Measurements from ENCODE around the gene PARP4. TPM values are rescaled to one million over a fixed set of nuclear protein-coding genes. Genes with fewer than 3 reads are reported as not detected.
A peak's percentile ranks its signal among the peaks of the same experiment; 100 is the strongest.
"Not testable (repeated sequence)": the region's sequence is repeated elsewhere in the genome, so short reads cannot be mapped to it uniquely, and the experiment has no call there.

PARP4 gene
- 100 to 1,000 TPM; 136 to 161 (median 138) TPM for total RNA-seq

GRCh38 chr13:24512197-24512907 is at the start of gene PARP4:
Gene PARP4, minus strand, starts transcription at chr13:24512778. Its CDS starts 9,002 bp downstream, at chr13:24503776.
- H3K27ac ChIP-seq = peak within 1 kb of the TSS; percentile 89 to 99 (median 94)
- H3K9me3 ChIP-seq = no peaks in the 10 kb centered on the region
- H3K4me1 ChIP-seq = peaks cover 0 to 9% (median 0%) of the 10 kb centered on the region in 4 donors
- DNase-seq = peak; percentile 82 to 92 (median 91)
- H3K27me3 ChIP-seq = no peaks in the 10 kb centered on the region
- TF ChIP-seq CTCF (IDR thresholded peaks at IDR 0.05) (peak in 1 of 6 experiments; percentile 12), POLR2A (IDR thresholded peaks at IDR 0.05) (peak; percentile 88 to 93)
- peak within 1 kb of the TSS; percentile 73 to 92 (median 80) for H3K4me3 ChIP-seq
- H3K36me3 ChIP-seq = peaks cover 0 to 10% (median 0%) of the 10 kb centered on the region in 3 donors

- H3K4me3 ChIP-seq, H3K4me1 ChIP-seq, H3K27me3 ChIP-seq, DNase-seq, H3K27ac ChIP-seq, H3K9me3 ChIP-seq, H3K36me3 ChIP-seq: not testable (repeated sequence)
Observed at GRCh38 chr13:24560579-24561187, 48.1 kb upstream of the PARP4 start.

- not testable (repeated sequence) for H3K4me1 ChIP-seq, H3K27me3 ChIP-seq, H3K4me3 ChIP-seq, H3K36me3 ChIP-seq, H3K9me3 ChIP-seq, H3K27ac ChIP-seq, DNase-seq
Observed at GRCh38 chr13:24559431-24560218, 47.0 kb upstream of the PARP4 start.

GRCh38 chr13:24557081-24557480 is 44.5 kb upstream of the PARP4 start:
- H3K27me3 ChIP-seq = no peaks in the 10 kb centered on the region
- DNase-seq = no peak
- no peaks in the 10 kb centered on the region for H3K4me1 ChIP-seq
- TF ChIP-seq CTCF (IDR thresholded peaks at IDR 0.05) (no peak), POLR2A (IDR thresholded peaks at IDR 0.05) (no peak)
- H3K4me3 ChIP-seq = no peak overlapping the region
- H3K27ac ChIP-seq = no peak overlapping the region
- H3K36me3 ChIP-seq = no peaks in the 10 kb centered on the region
- H3K9me3 ChIP-seq = peaks cover 0 to 4% (median 0%) of the 10 kb centered on the region in 4 donors

- H3K4me3 ChIP-seq, H3K9me3 ChIP-seq, DNase-seq, H3K27ac ChIP-seq, H3K4me1 ChIP-seq, H3K27me3 ChIP-seq, H3K36me3 ChIP-seq: not testable (repeated sequence)
Observed at GRCh38 chr13:24553892-24554291, 41.3 kb upstream of the PARP4 start.

- H3K9me3 ChIP-seq, H3K27me3 ChIP-seq, H3K27ac ChIP-seq, H3K4me1 ChIP-seq, H3K36me3 ChIP-seq, DNase-seq: not testable (repeated sequence)
- H3K4me3 ChIP-seq = peak overlapping the region; percentile 29 to 51 (median 42)
Observed at GRCh38 chr13:24541476-24542352, 29.1 kb upstream of the PARP4 start.

GRCh38 chr13:24541127-24541475 is 28.5 kb upstream of the PARP4 start:
- Histone ChIP-seq H3K4me3 (peak overlapping the region in 3 of 4 donors; percentile 36 to 51 (median 47)), H3K27ac (no peak overlapping the region), H3K9me3 (no peaks in the 10 kb centered on the region), H3K36me3 (no peaks in the 10 kb centered on the region), H3K4me1 (peaks cover 0 to 4% (median 2%) of the 10 kb centered on the region in 4 donors), H3K27me3 (peaks cover 0 to 7% of the 10 kb centered on the region in 2 donors)
- TF ChIP-seq CTCF (IDR thresholded peaks at IDR 0.05) = no peak
- TF ChIP-seq POLR2A (IDR thresholded peaks at IDR 0.05) = no peak
- DNase-seq = no peak

Data from Peyer's patch (tissue), 4 donors.